C4-2B (cell line): ENCODE data around the gene ETF1.

ENCODE experiments used
- CTCF ChIP-seq: fragments of 450-650 bp; conservative IDR thresholded peaks from 2 replicates; pipeline ENCODE4 v1.5.1; 2017; ENCODE audit warnings: mild to moderate bottlenecking
- ZFX ChIP-seq: fragments of 450-650 bp; IDR thresholded peaks from 2 replicates; pipeline ENCODE4 v1.6.1; 2017

- TF ChIP-seq CTCF (no peak; the same call in 1 of the 2 replicates), ZFX (no peak)
Measured at GRCh38 chr5:138568061-138568824, 25.2 kb upstream of the ETF1 start.
